GM21526 (cell line): ENCODE results near the gene RHO.

ENCODE experiments used
- ATAC-seq: cut with Tn5 transposase; IDR thresholded peaks from one replicate; pipeline ENCODE4 v1.9.1; 2021; ENCODE audit warnings: moderate library complexity; ENCODE audit not compliant: unreplicated experiment, low FRiP score

The RHO gene

DNA sequence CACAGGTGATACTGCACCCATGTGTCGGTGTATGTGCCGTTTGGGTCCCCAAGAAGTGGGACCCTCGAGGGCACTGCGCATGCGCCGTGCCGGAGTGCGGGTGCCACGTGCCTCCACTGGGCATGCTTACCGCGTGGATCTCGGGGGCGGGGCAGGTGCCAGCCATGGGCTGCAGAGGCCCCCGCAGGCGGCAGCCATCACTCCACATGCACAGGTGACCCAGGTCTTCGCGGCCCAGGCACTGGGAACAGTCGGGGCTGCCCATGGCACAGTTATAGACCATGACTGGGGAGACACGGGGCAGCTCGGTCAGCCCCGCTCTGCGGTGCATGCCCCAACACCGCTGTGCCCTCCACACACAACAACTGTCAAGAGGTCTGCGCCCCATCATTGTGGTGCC lies 45.8 kb downstream of the RHO start:
- no peak for ATAC-seq

DNA sequence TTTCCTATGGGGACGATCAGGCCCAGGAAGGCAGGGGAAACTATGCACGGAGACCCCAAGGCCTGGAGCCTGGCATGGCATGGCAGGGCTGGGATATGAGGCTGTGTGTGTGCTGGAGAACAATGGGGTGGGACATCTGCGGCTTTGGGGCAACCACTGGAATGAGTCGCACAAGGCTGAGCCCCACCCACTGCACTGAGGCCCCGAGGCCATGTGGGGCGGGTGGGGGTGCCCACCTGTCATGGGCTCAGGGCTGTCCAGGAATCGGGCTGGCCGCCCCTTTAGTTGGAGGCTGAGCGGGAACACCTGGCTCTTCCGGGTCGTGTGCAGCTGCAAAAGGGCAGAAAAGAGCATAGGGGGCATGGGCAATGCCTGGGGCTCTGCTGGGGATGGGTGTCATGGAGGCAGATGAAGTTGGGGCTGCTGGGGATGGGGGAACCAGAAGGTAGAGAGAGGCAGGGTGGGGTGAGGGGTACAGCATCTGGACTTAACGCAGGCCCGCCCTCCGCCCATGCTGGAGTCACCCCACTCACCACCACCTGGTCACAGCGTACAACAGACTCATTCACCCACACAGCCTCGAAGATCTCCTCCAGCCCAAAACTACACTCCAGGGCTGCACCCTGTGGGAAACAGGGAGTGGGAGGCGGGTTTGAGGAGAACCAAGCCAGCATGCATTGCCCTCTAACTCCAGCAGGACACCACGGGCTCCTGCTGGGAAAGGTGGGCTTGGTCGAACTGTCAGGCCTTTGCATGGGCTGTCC lies 47.0 kb downstream of the RHO start:
- ATAC-seq, result no peak

DNA sequence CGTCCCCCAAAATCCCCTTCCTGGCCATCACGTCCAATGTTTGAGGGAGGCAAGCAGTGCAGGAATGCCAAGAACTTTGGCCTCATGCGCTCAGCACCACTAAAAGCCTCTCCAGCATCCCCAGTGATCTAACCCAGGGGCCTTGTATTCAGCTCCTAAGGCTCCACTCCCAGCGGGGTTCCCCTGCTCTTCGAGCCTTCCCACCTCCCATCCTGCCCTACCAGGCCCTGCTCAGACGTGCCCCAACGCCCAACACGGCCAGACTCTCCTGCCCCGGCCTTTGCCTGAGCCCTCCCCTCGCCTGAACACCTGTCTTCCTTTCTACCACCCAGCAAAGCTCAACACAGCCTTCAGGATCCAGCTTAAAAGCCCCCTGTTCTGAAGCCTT lies 47.6 kb downstream of the RHO start:
- no peak for ATAC-seq

DNA sequence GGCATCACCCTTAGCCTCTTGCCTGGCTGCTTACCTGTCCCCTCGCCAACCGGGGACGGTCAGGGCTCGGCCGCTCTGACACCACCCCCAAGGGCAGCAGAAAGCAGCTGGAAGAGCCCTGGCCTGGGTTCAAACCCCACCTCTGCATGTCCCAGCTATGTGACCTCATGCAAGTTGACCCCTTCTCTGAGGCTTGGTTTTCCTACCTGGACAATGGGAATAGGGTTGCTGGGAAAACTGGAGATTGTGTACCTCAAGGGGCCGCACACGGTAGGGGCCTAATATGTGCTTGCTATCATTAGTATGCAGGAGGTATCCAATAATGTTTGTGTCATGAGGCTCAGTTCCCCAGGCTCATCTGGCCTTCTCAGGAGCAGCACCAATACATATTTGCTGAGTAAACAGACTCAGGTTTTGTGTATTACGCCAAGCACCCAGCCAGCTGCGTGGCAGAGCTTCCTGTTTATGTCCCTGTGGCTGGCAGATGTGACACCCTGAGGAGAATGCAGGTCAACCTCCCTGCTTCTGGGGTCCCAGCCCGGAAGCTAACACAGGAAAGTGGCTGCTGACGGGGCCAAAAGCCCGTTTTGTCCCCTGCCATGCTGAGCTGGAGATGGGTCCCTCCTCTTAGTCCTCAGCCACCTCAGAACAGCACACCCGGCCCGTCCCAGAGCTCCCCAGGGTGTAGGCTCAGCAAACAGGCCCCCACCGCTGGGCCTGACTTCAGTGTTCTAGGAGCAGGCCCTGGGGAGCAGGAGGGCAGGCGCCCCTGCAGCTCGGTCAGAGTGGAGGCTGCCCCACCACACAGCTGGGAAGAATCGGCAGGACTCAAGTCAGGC lies 48.3 kb downstream of the RHO start:
- no peak for ATAC-seq

DNA sequence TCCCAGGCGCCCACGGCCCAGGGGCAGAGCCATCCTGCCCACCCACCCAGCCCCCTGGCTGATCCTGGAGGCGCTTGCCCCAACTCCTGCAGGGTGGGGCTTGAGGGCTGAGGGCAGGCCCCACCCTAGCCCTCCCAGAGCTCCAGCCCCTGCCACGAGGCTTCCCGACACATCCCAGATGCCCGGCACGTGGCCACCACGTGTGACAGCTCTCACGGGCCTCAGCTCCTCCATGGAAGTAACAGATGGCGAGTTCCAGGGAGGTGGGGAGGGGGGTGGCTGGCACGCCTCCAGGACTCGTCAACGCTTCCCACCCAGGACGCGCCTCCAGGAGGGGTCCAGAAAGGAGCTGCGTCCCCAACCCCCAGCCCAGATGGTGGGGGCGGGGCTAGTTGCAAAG lies 48.9 kb downstream of the RHO start:
- no peak for ATAC-seq

DNA sequence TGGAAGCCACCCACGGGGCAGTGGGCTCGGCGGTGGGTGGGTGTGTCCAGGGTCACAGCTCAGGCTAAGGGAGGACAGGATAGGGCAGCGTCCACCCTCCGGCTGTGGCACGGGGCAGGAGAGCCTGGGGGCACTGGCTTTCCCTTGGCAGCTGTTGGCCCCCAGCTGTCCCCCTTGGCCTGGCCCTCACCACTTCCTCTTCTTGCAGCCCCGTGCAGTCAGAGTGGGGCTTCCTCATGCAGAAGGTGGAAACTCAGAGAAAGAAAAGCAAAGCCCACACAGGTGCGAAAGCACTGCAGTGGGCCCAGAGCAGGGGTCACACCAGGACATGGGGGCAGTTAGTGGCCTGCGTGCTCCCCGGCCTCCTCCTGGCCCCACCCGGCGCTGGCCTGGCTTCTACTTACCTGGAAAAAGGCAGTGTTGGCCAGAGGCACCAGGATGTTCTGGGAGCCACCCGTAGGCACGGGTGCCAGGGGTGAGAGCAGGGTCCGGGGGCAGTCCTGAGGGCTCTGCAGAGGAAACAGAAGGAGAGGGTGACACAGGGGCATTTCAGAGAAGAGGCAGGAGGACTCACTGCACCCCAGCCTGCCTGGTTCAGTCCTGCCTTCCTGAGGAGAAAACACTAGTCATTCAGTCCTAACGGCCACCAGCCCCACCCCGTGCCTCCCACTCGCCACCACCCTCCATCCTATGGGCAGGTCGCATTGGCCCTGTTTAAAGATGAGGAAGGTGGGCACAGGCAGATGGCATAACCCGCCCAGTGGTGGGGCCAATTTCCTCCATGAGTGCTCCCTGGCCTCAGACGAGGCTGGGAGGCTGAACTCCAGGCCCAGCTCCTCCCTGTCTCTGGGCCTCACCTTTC lies 49.7 kb downstream of the RHO start:
- ATAC-seq, result no peak

DNA sequence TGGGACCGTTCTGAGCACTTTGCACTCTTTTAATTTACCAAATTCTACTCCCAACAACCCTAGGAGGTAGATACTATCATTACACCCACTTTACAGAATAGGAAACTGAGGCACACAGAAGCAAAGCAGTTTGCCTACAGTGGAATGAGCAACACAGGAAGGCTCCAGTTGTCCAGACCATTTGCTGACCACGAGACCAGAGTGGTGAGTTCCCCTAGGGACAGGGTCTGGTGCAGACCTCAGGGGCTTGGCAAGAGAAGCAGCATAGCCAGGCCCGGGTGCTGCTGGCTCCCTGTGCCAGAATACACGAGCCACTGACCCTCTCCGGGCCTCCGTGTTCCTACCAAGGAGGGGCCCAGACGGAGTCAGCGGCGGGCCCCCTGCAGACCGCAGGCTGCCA lies 51.6 kb downstream of the RHO start:
- ATAC-seq, result no peak

DNA sequence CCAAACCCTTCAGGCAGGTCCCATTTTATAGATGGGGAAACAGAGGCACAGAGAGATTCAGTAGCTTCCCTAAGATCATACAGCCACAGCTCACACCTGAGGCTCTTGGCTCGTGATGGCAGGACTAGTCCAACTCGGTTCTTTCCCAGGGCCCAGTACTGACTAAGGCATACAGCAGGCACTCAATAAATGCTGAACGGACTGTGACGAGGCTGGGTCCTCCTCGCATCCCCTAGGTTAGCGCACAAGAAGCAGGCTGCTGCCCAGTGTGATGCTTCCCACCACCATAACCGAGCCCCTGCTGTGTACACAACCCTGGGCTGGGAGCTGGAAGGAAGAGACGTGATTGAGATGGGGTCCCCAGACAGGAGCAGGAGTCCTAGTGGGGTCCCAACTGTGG lies 53.2 kb downstream of the RHO start:
- ATAC-seq, result no peak

DNA sequence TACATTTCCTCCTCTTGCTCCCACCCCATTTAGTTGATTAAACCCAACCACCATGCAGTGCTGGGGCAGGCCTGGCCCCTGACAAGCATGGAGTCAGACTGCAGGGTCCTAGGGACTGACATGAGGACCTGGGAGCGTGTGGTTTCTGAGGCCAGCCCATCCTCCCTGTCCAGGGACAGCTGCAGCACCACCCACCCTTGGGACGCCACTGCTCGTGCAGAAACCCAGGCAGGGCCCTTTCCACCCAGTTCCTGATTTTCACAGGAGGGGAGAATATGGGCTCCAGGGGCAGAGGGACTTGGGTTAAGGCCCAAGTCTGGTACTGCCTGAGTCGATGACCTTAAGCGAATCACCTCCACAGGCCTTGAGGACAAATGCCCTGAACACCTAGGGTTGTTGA lies 54.4 kb downstream of the RHO start:
- no peak for ATAC-seq

DNA sequence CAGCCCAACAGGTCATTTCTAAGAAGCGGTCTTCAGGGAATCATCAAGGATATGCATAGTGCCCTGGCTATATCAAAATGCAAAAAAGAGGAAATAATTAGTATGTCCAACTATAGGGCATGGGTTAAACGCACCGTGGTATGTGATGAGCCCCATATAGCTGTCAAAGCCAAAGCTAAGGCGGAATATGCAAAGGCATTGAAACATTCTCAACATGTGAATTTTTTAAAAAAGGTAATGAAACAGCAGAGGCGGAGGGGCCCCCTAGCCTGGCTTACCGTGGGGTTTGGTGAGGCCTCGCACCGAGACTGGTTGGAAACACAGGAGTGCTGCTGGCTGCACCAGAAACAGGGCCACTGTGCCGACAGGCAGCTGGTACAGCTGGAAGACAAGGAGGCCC lies 54.9 kb downstream of the RHO start:
- ATAC-seq, result no peak

DNA sequence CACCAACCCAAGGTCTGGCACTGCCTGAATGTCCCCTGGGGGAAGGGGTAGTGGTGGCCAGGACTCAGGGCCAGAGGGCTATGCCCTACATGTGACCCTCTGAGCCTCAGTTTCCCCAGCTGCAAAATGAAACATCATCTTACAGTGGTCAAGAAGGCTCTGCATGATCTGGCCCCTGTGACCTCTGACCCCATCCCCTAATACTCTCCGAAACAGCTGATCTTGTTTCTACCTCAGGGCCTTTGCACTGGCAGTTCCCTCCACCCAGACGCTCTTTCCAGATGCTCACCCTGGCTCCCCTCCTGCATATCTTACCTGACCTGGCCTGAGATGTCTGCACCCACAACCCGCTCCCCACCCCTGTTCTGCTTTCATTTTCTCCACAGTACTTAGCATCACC lies 56.2 kb downstream of the RHO start:
- no peak for ATAC-seq
